GM23338 (cell line): ENCODE results near the gene LRCH3. TPM values are rescaled to one million over a fixed set of nuclear protein-coding genes. Genes with fewer than 3 reads are reported as not detected.

ENCODE experiments used
- ATAC-seq: fragments of 200-7000 bp; cut with Tn5 transposase; 3 replicates; pipeline ENCODE4 v1.9.1; 2020
- DNase-seq: peaks from one replicate; pipeline ENCODE4 v3.0.0-alpha.2; 2015; ENCODE audit warnings: low spot score
- H2AFZ ChIP-seq: fragments of 200-600 bp; sonication (generic); 2 replicates; pipeline ENCODE4 v1.8.0; 2016; ENCODE audit warnings: antibody characterized with exemption, mild to moderate bottlenecking, moderate library complexity
- H3F3A ChIP-seq: fragments of 200-600 bp; sonication (generic); replicated peaks from 2 replicates; pipeline ENCODE4 v1.8.0; 2017; ENCODE audit warnings: antibody characterized with exemption, mixed run types, low read depth
- H3K27ac ChIP-seq: fragments of 200-600 bp; sonication (generic); 2 replicates; pipeline ENCODE4 v1.6.1; 2016; ENCODE audit warnings: low read depth
- H3K27me3 ChIP-seq: fragments of 200-600 bp; sonication (generic); 2 replicates; pipeline ENCODE4 v1.8.0; 2016; ENCODE audit warnings: mild to moderate bottlenecking, mixed run types, moderate library complexity; ENCODE audit not compliant: insufficient read depth
- H3K36me3 ChIP-seq: fragments of 200-600 bp; sonication (generic); 2 replicates; pipeline ENCODE4 v1.8.0; 2016; ENCODE audit warnings: mild to moderate bottlenecking; ENCODE audit not compliant: insufficient read depth
- H3K4me1 ChIP-seq: fragments of 200-600 bp; sonication (generic); 2 replicates; pipeline ENCODE4 v1.8.0; 2016; ENCODE audit warnings: mild to moderate bottlenecking, moderate library complexity; ENCODE audit not compliant: insufficient read depth
- H3K4me2 ChIP-seq: fragments of 200-600 bp; sonication (generic); 2 replicates; pipeline ENCODE4 v1.7.1; 2017; ENCODE audit warnings: mixed run types
- H3K4me3 ChIP-seq: fragments of 200-600 bp; sonication (generic); 2 replicates; pipeline ENCODE4 v1.6.1; 2016; ENCODE audit warnings: mixed run types
- H3K79me2 ChIP-seq: fragments of 200-600 bp; sonication (generic); replicated peaks from 2 replicates; pipeline ENCODE4 v1.8.0; 2017; ENCODE audit warnings: mild to moderate bottlenecking; ENCODE audit not compliant: insufficient read depth
- H3K9me2 ChIP-seq: fragments of 200-600 bp; sonication (generic); 2 replicates; pipeline ENCODE4 v1.8.0; 2017; ENCODE audit not compliant: insufficient read depth
- H4K20me1 ChIP-seq: fragments of 200-600 bp; sonication (generic); replicated peaks from 2 replicates; pipeline ENCODE4 v1.8.0; 2017; ENCODE audit warnings: mild to moderate bottlenecking; ENCODE audit not compliant: insufficient read depth
- H3K27ac Mint-ChIP-seq: 2 replicates; pipeline ENCODE4 v1.8.0; 2020; ENCODE audit warnings: inconsistent platforms, mild to moderate bottlenecking, moderate library complexity, mixed read lengths
- H3K27me3 Mint-ChIP-seq: 3 replicates; pipeline ENCODE4 v1.8.0; 2022; ENCODE audit warnings: low read depth, mild to moderate bottlenecking, moderate library complexity, mixed read lengths, inconsistent platforms; ENCODE audit not compliant: insufficient read depth, poor library complexity
- H3K36me3 Mint-ChIP-seq: 3 replicates; pipeline ENCODE4 v1.8.0; 2021; ENCODE audit warnings: low read depth, mild to moderate bottlenecking, inconsistent platforms, moderate library complexity, mixed read lengths
- H3K4me1 Mint-ChIP-seq: 3 replicates; pipeline ENCODE4 v1.8.0; 2020; ENCODE audit warnings: mild to moderate bottlenecking, inconsistent platforms, mixed read lengths
- H3K4me3 Mint-ChIP-seq: 3 replicates; pipeline ENCODE4 v1.8.0; 2021; ENCODE audit warnings: moderate library complexity, mild to moderate bottlenecking, inconsistent platforms, mixed read lengths
- H3K9me3 Mint-ChIP-seq: 3 replicates; pipeline ENCODE4 v1.8.0; 2020; ENCODE audit warnings: moderate library complexity, mild to moderate bottlenecking, inconsistent platforms, mixed read lengths
- CREB1 ChIP-seq: fragments of 250-450 bp; sonication (Bioruptor Pico); IDR thresholded peaks from 2 replicates; pipeline ENCODE4 v1.5.0; 2020; ENCODE audit warnings: low read depth, mild to moderate bottlenecking, moderate library complexity
- EZH2 ChIP-seq: fragments of 200-600 bp; sonication (generic); IDR thresholded peaks from one replicate; pipeline ENCODE4 v1.8.0; 2017; ENCODE audit warnings: antibody characterized with exemption, mild to moderate bottlenecking, low read depth; ENCODE audit not compliant: unreplicated experiment
- EZH2phosphoT487 ChIP-seq: fragments of 200-600 bp; sonication (generic); IDR thresholded peaks from one replicate; pipeline ENCODE4 v1.8.1; 2018; ENCODE audit warnings: antibody characterized with exemption; ENCODE audit not compliant: unreplicated experiment
- NANOG ChIP-seq: IDR thresholded peaks from 2 replicates; pipeline ENCODE4 v1.6.1; 2016; ENCODE audit warnings: antibody characterized with exemption, borderline replicate concordance
- POLR2AphosphoS5 ChIP-seq: IDR thresholded peaks from 2 replicates; pipeline ENCODE4 v1.6.1; 2016; ENCODE audit warnings: antibody characterized with exemption, low read depth
- STAT1 ChIP-seq: IDR thresholded peaks from one replicate; pipeline ENCODE4 v1.6.1; 2016; ENCODE audit warnings: antibody characterized with exemption; ENCODE audit not compliant: unreplicated experiment
- polyA plus RNA-seq: library from polyadenylated mRNA; unstranded; fragments of >200 nt; fragmentation: Nextera tagmentation; extraction: Ambion mirVana; gene quantifications from 2 replicates; pipeline ENCODE4 v1.2.1, GENCODE V29; 2016
- total RNA-seq: library from RNA; depleted of rRNA; stranded (reverse); fragments of >200 nt; shearing (Covaris generic); gene quantifications from 2 replicates; pipeline ENCODE4 v1.2.3, GENCODE V29; 2014
- TF ChIP-seq, protein P1 (sequence below): fragments of 250-450 bp; sonication (Bioruptor Pico); IDR thresholded peaks from 2 replicates; pipeline ENCODE4 v1.5.0; 2020; ENCODE audit warnings: mild to moderate bottlenecking, moderate library complexity
- TF ChIP-seq, protein P2 (sequence below): IDR thresholded peaks from one replicate; pipeline ENCODE4 v1.6.1; 2018; ENCODE audit warnings: antibody characterized with exemption; ENCODE audit not compliant: unreplicated experiment

LRCH3 gene
- total and polyA plus RNA-seq, 2 experiments from 2014 or later, result 22.9 to 60.0 TPM

DNA sequence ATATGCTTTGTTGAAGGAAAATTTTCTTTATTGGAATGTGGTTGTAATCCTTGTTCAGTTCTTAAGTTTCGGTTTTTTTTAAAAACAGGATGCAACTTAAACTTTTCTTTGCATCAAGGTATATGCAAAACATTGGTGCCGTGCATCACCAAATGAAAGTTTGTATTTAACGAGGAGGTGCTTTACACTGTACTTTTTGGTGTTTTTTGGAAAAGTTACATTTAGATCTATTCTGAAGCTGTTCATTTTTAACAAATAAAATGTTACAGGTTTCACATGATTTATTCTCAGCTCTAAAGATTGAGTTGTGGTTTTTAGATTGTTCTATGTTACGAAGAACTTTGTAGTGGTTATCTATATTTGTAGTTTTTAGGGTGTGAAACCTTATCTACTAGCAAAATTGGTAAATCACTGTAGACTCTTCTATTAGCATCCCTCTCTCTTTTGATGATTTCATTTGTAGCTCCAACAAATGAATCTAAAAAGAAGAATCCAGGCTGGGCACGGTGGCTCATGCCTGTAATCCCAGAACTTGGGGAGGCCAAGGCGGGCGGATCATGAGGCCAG, 7.0 kb upstream of the LRCH3 start (continued):
- TF ChIP-seq, protein P1, sequence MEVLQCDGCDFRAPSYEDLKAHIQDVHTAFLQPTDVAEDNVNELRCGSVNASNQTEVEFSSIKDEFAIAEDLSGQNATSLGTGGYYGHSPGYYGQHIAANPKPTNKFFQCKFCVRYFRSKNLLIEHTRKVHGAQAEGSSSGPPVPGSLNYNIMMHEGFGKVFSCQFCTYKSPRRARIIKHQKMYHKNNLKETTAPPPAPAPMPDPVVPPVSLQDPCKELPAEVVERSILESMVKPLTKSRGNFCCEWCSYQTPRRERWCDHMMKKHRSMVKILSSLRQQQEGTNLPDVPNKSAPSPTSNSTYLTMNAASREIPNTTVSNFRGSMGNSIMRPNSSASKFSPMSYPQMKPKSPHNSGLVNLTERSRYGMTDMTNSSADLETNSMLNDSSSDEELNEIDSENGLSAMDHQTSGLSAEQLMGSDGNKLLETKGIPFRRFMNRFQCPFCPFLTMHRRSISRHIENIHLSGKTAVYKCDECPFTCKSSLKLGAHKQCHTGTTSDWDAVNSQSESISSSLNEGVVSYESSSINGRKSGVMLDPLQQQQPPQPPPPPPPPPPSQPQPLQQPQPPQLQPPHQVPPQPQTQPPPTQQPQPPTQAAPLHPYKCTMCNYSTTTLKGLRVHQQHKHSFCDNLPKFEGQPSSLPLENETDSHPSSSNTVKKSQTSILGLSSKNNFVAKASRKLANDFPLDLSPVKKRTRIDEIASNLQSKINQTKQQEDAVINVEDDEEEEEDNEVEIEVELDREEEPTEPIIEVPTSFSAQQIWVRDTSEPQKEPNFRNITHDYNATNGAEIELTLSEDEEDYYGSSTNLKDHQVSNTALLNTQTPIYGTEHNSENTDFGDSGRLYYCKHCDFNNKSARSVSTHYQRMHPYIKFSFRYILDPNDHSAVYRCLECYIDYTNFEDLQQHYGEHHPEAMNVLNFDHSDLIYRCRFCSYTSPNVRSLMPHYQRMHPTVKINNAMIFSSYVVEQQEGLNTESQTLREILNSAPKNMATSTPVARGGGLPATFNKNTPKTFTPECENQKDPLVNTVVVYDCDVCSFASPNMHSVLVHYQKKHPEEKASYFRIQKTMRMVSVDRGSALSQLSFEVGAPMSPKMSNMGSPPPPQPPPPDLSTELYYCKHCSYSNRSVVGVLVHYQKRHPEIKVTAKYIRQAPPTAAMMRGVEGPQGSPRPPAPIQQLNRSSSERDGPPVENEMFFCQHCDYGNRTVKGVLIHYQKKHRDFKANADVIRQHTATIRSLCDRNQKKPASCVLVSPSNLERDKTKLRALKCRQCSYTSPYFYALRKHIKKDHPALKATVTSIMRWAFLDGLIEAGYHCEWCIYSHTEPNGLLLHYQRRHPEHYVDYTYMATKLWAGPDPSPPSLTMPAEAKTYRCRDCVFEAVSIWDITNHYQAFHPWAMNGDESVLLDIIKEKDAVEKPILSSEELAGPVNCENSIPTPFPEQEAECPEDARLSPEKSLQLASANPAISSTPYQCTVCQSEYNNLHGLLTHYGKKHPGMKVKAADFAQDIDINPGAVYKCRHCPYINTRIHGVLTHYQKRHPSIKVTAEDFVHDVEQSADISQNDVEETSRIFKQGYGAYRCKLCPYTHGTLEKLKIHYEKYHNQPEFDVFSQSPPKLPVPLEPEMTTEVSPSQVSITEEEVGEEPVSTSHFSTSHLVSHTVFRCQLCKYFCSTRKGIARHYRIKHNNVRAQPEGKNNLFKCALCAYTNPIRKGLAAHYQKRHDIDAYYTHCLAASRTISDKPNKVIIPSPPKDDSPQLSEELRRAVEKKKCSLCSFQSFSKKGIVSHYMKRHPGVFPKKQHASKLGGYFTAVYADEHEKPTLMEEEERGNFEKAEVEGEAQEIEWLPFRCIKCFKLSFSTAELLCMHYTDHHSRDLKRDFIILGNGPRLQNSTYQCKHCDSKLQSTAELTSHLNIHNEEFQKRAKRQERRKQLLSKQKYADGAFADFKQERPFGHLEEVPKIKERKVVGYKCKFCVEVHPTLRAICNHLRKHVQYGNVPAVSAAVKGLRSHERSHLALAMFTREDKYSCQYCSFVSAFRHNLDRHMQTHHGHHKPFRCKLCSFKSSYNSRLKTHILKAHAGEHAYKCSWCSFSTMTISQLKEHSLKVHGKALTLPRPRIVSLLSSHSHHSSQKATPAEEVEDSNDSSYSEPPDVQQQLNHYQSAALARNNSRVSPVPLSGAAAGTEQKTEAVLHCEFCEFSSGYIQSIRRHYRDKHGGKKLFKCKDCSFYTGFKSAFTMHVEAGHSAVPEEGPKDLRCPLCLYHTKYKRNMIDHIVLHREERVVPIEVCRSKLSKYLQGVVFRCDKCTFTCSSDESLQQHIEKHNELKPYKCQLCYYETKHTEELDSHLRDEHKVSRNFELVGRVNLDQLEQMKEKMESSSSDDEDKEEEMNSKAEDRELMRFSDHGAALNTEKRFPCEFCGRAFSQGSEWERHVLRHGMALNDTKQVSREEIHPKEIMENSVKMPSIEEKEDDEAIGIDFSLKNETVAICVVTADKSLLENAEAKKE (CRISPR knock-in tag), result no peak
- TF ChIP-seq NANOG, result no peak
- TF ChIP-seq CREB1, result no peak

DNA sequence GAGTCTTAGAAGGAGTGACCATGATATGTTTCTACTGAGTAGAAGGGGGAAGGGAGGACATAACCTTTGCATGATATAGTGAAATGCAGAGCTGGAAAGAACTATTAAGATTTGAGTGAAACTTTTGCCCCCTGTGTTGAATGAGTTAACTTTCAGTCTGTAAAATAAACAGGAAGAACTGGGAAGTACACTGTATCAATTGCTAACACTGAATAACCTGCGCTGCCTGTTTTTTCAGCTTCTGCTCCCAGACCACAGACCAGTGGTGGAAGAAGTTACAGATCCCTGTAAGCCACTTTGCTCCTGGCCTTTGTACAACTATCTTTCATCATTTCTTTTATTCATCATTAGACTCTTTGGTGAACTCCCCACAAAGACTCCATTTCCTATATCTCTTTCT, 3.6 kb upstream of the LRCH3 start:
- Mint-ChIP-seq H3K4me1 (peaks cover 2% of the 10 kb centered on the region; the same call in 2 of the 3 replicates), H3K27ac (no peak overlapping the region), H3K27me3 (peaks cover 3% of the 10 kb centered on the region), H3K4me3 (no peak overlapping the region), H3K9me3 (no peaks in the 10 kb centered on the region; the same call in 2 of the 3 replicates), H3K36me3 (peaks cover 3% of the 10 kb centered on the region; the same call in 1 of the 3 replicates)
- no peak for ATAC-seq
- no peak for DNase-seq
- Histone ChIP-seq H3K4me1 (no peaks in the 10 kb centered on the region), H3K27me3 (0 out of 2 replicates have a peak, but pooled peaks cover 5% of the 10 kb centered on the region), H3K36me3 (no peaks in the 10 kb centered on the region), H3K9me2 (no peaks in the 10 kb centered on the region), H3K27ac (no peak overlapping the region), H3F3A (peaks cover 4% of the 10 kb centered on the region; the same call in 1 of the 2 replicates), H3K79me2 (peaks cover 10% of the 10 kb centered on the region), H3K4me2 (no peak overlapping the region), H3K4me3 (no peak overlapping the region), H2AFZ (no peak overlapping the region), H4K20me1 (no peaks in the 10 kb centered on the region)
- no peak for TF ChIP-seq EZH2phosphoT487
- no peak for TF ChIP-seq STAT1
- no peak for TF ChIP-seq POLR2AphosphoS5
- no peak for TF ChIP-seq EZH2
- TF ChIP-seq, protein P2, sequence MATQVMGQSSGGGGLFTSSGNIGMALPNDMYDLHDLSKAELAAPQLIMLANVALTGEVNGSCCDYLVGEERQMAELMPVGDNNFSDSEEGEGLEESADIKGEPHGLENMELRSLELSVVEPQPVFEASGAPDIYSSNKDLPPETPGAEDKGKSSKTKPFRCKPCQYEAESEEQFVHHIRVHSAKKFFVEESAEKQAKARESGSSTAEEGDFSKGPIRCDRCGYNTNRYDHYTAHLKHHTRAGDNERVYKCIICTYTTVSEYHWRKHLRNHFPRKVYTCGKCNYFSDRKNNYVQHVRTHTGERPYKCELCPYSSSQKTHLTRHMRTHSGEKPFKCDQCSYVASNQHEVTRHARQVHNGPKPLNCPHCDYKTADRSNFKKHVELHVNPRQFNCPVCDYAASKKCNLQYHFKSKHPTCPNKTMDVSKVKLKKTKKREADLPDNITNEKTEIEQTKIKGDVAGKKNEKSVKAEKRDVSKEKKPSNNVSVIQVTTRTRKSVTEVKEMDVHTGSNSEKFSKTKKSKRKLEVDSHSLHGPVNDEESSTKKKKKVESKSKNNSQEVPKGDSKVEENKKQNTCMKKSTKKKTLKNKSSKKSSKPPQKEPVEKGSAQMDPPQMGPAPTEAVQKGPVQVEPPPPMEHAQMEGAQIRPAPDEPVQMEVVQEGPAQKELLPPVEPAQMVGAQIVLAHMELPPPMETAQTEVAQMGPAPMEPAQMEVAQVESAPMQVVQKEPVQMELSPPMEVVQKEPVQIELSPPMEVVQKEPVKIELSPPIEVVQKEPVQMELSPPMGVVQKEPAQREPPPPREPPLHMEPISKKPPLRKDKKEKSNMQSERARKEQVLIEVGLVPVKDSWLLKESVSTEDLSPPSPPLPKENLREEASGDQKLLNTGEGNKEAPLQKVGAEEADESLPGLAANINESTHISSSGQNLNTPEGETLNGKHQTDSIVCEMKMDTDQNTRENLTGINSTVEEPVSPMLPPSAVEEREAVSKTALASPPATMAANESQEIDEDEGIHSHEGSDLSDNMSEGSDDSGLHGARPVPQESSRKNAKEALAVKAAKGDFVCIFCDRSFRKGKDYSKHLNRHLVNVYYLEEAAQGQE, result no peak
